Ovary (tissue), 3 donors: ENCODE measurements around the gene LPCAT2.

Experiments used
- CTCF ChIP-seq, 3 donors: fragments of 450-650 bp in 2 of 3; fragments of 200-600 bp in 1 of 3; IDR thresholded peaks; one replicate each; pipeline versions ENCODE4 v1.5.1 to v1.8.0; 2016 to 2022; ENCODE audit warnings: antibody characterized with exemption in 3 of 3, mild to moderate bottlenecking in 1 of 3
- EP300 ChIP-seq: sonication (generic); formaldehyde crosslinking; IDR thresholded peaks from one replicate; pipeline ENCODE4 v1.6.1; 2017; ENCODE audit warnings: antibody characterized with exemption
- donor health status: DM: no; HTN: no; CAD: no.

- TF ChIP-seq CTCF (IDR thresholded peaks at IDR 0.05), result no peak
- TF ChIP-seq EP300, result no peak
These were observed 30.2 kb downstream of the LPCAT2 start for GRCh38 chr16:55539049-55539448.
